PFSK-1 (cell line): ENCODE results near the gene VEPH1.

Experiments
- FOXP2 ChIP-seq: optimal IDR thresholded peaks from 2 replicates; pipeline ENCODE3; 2011; ENCODE audit warnings: borderline replicate concordance, control low read depth, inconsistent platforms; ENCODE audit not compliant: insufficient read depth; ENCODE audit errors: extremely low read length, extremely low read depth
- POLR2AphosphoS5 ChIP-seq: IDR thresholded peaks from 2 replicates; pipeline ENCODE4 v1.6.1; 2012; ENCODE audit warnings: low read depth, mild to moderate bottlenecking, control low read depth, low read length, moderate library complexity
- REST ChIP-seq, 2 experiments: IDR thresholded peaks; 2 replicates each; pipeline versions ENCODE4 v1.6.1 to v1.8.0; 2011 to 2012; ENCODE audit warnings: low read depth in 2 of 2, low read length in 2 of 2, control low read depth in 1 of 2, inconsistent platforms in 1 of 2, mild to moderate bottlenecking in 1 of 2, moderate library complexity in 1 of 2; ENCODE audit not compliant: insufficient read depth in 1 of 2
- SIN3A ChIP-seq: IDR thresholded peaks from 2 replicates; pipeline ENCODE4 v1.6.1; 2012; ENCODE audit warnings: mild to moderate bottlenecking, low read length, moderate library complexity, borderline replicate concordance; ENCODE audit not compliant: insufficient read depth
- TAF1 ChIP-seq: IDR thresholded peaks from 2 replicates; pipeline ENCODE4 v1.6.1; 2012; ENCODE audit warnings: low read length, control low read depth, borderline replicate concordance; ENCODE audit not compliant: insufficient read depth

Gene VEPH1

GRCh38 chr3:157306502-157306901 is 196.7 kb downstream of the VEPH1 start:
- TF ChIP-seq SIN3A (no peak), REST (IDR thresholded peaks at IDR 0.05; ENCODE audit: insufficient read depth in 1 of 2, low read depth in 2 of 2, low read length in 2 of 2) (no peak), POLR2AphosphoS5 (no peak), FOXP2 (no peak), TAF1 (no peak)

- no peak for TF ChIP-seq TAF1
- no peak for TF ChIP-seq FOXP2
- no peak for TF ChIP-seq SIN3A
- TF ChIP-seq POLR2AphosphoS5: no peak
- TF ChIP-seq REST (IDR thresholded peaks at IDR 0.05; ENCODE audit: insufficient read depth in 1 of 2, low read depth in 2 of 2, low read length in 2 of 2): no peak
Observed at GRCh38 chr3:157305392-157305791, 197.8 kb downstream of the VEPH1 start.

- no peak for TF ChIP-seq POLR2AphosphoS5
- no peak for TF ChIP-seq REST (IDR thresholded peaks at IDR 0.05; ENCODE audit: insufficient read depth in 1 of 2, low read depth in 2 of 2, low read length in 2 of 2)
- TF ChIP-seq SIN3A: no peak
- TF ChIP-seq TAF1: no peak
- TF ChIP-seq FOXP2: no peak
Observed at GRCh38 chr3:157301755-157302154, 201.5 kb downstream of the VEPH1 start.

GRCh38 chr3:157300981-157301663 is 202.1 kb downstream of the VEPH1 start:
- TF ChIP-seq SIN3A: no peak
- no peak for TF ChIP-seq FOXP2
- no peak for TF ChIP-seq REST (IDR thresholded peaks at IDR 0.05; ENCODE audit: insufficient read depth in 1 of 2, low read depth in 2 of 2, low read length in 2 of 2)
- no peak for TF ChIP-seq TAF1
- no peak for TF ChIP-seq POLR2AphosphoS5
